DND-41 (cell line): ENCODE data around the gene RABGAP1.

Experiments
- EZH2 ChIP-seq: IDR thresholded peaks from 3 replicates; pipeline ENCODE4 v1.6.1; 2012; ENCODE audit warnings: borderline replicate concordance, low read depth, mild to moderate bottlenecking, moderate library complexity, low read length, inconsistent platforms; ENCODE audit not compliant: severe bottlenecking
- TF ChIP-seq, protein P1 (sequence below): IDR thresholded peaks from 2 replicates; pipeline ENCODE4 v1.5.1; 2012; ENCODE audit warnings: borderline replicate concordance, low read length, moderate library complexity, mild to moderate bottlenecking; ENCODE audit not compliant: poor library complexity, severe bottlenecking; ENCODE audit errors: extremely low read depth

DNA sequence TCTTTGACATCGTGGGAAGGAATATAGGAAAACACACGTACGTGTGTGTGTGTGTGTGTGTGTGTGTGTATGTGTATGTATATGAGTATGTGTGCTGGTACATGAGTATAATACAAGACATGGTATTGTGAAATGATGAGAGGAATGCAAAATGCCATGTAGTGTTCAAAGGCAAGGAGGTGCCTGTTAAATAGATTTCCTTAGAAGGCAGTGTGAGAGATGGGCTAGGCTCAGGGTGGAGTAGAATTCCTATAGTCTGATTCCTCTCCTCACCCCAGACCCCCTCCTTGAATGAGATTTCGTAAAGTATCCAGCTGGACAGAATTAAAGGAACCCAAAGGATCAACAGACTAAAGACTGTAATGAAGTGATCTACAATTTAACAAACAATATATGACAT lies 103.8 kb downstream of the RABGAP1 start:
- TF ChIP-seq, protein P1, sequence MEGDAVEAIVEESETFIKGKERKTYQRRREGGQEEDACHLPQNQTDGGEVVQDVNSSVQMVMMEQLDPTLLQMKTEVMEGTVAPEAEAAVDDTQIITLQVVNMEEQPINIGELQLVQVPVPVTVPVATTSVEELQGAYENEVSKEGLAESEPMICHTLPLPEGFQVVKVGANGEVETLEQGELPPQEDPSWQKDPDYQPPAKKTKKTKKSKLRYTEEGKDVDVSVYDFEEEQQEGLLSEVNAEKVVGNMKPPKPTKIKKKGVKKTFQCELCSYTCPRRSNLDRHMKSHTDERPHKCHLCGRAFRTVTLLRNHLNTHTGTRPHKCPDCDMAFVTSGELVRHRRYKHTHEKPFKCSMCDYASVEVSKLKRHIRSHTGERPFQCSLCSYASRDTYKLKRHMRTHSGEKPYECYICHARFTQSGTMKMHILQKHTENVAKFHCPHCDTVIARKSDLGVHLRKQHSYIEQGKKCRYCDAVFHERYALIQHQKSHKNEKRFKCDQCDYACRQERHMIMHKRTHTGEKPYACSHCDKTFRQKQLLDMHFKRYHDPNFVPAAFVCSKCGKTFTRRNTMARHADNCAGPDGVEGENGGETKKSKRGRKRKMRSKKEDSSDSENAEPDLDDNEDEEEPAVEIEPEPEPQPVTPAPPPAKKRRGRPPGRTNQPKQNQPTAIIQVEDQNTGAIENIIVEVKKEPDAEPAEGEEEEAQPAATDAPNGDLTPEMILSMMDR: no peak
- no peak for TF ChIP-seq EZH2
